HPDE6-E6E7 (cell line): ENCODE results near the gene DGUOK.

Experiments used
- DNase-seq: peaks from one replicate; pipeline ENCODE4 v3.0.0; 2011; ENCODE audit warnings: missing footprints; ENCODE audit errors: extremely low spot score

The DGUOK gene

DNA sequence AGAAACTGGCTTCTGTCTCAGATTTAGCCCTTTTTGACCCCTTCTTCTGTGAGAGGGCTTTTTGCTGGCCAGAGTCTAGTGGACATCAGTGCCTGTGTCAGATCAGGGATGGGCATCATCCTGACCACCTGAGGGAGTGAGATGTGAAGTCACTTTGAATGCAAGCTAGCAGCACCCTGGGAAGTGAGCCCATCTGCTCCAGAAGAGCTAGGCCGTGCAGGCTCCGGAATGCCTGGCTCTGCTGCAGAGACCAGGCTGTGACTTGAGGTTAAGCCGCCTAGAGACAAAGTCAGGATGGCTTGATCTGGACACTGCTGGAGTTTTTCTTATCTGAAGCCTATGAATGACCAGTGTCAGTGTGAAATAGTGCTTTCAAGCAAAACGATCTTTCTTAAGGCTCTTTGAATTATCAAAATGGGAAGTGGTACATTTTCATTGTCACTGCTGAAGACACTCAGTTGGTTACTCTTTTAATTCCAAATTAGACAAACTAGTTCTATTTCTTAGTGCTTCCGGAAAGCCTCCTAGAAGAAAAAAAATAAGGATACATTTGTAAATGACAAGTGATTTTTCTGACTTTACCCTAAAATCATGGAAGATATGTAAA, 20.8 kb downstream of the DGUOK start:
- no peak for DNase-seq

DNA sequence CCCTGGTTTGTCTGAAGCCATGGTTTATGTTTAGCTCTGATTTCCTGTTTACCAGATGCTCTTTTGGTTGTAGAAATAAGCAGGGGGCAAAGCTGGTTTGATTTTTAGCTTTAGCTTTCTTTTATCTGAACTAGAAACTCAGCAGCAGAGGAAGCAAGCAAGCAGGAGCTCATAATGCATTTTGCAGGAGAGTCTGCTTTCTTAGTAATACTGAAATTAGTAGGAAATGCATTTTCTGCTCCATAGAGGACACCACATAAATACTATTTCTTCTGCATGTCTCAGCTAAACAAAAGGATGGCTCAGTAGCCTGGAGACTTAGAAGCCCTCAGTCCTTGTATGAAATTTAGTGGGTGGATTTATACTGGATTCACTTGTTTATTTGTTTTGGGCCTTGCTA, 23.1 kb downstream of the DGUOK start:
- DNase-seq: no peak

DNA sequence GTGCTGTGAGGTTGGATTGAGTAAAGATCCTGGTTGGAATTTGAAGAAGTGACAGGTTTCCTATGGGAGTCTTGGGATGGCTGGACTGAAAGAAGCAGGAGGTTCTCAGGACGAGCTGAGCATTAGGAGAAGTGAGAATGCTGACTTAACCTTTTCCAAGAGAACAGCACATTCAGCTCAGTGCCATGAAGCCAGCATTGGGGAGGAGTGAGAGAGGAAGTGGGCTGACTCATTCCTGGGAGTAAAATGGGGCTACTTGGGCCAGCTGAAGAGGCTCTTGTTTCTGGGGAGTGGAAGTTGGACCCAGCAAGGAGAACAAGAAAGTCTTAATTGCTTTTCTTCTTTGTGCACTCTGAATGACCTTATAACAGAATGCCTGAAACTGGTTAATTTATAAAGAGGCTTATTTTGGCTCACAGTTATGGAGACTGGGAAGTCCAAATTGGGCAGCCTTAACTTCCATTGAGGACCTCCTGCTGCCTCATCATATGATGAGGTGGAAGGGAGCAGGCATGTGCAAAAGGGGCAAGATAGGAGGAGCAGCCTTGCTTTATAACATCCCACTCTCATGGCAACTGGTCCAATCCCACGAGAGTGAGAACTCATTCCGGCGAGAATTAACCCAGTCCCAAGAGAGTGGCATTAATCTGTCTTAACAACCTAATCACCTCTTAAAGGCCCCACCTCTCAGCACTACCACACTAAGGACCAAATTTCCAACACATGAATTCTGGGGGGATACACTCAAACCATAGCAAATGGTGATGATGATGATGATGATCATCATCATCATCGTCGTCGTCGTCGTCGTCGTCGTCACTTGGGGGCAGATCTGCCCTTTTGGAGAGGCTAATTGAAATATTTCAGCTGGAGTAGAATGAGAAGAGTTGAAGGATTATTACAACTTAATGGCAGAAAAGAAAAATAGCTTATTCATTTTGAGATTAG, 26.1 kb downstream of the DGUOK start:
- no peak for DNase-seq

DNA sequence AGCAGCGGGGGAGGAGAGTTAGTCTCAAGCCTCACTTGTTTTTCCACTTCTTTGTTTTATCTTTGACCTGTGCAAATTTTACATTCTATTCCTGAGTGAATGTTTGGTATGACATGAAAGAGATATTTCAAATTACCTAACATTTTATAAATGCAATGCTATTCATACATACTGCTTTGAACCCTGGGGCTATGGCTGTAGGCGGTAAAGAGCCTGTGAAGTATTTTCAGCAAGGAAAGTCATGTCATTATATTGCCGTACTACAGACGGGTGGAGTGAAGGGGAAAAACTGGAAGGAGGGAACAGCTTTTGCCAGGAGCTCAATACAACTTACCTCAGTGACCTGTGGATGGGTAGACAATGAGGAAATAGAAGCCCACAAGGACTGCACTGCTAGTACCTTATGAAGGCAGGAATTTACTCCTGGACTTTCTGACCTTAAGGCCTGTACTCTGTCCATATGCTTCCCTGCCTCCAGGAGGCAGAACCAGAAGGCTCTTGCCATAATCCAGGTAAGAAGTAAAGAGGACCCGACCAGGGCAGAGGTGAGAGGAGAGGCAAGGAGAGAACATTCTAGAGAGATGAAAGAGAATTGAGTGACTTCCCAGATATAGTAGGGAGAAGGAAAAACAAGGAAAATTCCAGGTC, 29.7 kb downstream of the DGUOK start:
- DNase-seq: no peak

DNA sequence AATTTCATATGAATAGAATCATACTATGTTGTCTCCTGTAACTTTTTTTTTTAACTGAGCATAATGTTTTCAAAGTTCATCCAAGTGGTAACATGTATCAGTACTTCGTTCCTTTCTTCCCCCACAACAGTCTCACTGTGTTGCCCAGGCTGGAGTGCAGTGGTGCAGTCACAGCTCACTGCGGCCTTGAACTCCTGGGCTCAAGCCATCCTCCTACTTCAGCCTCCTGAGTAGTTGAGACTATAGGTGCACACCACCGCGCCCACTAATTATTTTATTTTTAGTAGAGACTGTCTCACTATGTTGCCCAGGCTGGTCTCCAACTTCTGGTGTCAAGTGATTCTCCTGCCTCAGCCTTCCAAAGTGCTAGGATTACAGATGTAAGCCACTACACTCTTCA, 34.6 kb downstream of the DGUOK start:
- no peak for DNase-seq

DNA sequence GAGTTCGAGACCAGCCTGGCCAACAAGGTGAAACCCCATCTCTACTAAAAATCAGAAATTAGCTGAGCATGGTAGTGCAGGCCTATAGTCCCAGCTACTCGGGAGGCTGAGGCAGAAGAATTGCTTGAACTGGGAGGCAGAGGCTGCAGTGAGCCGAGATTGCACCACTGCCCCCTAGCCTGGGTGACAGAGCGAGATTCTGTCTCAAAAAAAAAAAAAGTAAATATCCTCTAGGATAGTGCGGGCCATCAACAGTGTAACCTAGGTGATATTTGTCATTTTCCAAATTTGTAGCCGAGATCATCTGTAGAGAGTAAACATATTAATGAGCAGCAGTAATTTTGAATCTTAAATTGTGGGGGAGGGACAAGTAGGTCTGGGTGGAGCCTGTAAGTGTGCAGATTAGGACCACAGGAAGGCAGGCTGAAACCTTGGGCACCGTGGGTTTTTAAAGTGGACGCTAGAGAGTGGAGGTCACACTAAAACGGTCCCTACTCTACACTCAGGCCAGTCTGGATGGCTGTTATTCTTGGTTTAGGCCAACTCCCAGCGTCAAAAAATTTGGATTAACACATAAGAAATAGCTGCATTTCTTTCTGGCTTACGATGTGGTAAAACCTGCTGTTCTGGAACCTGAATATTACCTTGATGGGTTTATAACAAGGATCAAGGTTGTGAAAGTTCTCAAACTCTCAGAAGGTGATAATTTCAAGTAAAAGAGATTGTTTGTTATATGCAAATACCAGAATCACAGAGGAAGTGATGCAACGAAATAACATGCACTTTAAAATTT, 35.3 kb downstream of the DGUOK start:
- no peak for DNase-seq

DNA sequence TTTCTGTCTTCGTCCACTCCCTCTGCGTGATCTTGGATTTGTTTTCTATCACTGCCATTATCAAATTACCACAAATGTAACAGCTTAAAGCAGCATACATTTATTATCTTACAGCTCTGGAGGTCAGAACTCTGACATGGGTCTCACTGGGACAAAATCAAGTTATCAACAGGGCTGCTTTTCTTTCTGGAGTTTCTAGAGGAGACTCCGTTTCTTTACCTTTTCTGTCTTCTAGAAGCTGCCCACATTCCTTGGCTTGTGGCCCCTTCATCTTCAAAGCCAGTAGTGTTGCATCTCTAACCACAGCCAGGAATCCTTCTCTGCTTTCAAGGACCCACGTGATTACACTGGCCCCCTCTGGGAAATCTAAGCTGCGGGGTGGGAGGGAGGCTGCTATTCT, 36.1 kb downstream of the DGUOK start:
- DNase-seq: no peak

DNA sequence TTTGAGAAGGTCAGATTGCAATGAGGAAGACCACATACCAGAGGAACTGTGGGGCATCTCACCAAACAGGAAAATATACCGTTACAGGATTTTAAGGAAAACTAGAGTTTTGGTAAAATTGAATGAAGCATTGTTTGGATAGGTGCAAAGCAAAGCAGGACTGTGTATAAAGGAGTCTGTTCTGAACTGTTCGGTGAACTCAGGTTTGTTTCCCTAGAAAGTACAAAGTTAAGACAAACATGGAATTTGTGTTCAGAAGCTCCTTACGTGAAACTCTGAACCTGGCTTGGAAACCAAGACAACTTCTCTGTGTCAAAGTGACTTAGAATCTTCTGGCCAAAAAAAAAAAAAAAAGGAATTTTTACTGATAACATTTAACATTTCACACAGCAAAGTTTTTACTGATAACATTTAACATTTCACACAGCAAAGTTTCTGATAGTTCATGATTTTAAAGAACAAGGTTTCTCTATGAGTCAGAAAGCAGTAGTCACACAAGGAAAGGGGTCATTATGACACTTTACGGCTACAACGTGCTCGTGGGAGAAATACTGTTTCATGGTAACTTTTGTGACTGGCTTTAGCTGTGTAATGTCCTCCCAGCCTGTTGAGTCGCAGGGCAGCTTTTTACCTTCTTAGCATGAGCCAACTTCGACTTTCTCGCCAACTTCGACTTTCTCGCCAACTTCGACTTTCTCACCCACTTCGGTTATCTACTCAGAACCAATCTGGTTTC, 36.9 kb downstream of the DGUOK start:
- no peak for DNase-seq

DNA sequence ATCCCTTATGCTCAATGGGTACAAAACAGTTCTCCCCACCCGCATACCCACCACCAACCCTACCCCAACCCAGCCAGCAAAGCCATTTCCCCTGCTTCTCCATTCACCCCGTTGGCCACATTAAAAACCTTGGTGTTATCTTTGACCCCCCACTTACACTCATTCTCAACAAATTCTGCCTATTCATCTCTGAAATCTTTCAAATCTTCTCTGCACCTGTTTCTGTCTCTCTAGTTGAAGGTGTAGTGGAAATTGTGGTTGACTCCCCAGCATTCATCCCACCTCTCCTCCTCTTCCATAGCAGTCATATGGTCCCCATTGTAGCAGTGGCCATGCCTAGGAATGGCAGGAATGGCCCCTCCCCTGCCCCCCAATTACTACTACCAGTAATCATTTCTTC, 37.5 kb downstream of the DGUOK start:
- no peak for DNase-seq

DNA sequence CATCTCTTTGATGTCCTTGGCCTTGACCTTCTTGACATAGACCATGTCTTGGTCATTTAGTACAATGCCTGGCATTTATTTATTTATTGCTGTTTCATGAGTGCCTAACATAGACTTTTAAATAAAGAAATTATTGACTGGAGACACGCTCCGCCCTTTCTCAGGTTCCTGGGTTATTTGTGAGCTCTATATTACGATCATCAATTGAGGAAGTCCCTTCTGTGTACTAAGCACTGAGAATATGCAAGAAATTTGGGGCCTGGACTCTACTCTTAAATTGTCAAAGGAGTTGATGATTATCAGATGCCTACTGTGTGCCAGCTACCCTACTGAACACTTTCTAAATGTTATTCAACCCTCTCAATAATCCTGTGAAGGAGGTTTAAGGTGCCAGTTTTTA, 38.4 kb downstream of the DGUOK start:
- no peak for DNase-seq

DNA sequence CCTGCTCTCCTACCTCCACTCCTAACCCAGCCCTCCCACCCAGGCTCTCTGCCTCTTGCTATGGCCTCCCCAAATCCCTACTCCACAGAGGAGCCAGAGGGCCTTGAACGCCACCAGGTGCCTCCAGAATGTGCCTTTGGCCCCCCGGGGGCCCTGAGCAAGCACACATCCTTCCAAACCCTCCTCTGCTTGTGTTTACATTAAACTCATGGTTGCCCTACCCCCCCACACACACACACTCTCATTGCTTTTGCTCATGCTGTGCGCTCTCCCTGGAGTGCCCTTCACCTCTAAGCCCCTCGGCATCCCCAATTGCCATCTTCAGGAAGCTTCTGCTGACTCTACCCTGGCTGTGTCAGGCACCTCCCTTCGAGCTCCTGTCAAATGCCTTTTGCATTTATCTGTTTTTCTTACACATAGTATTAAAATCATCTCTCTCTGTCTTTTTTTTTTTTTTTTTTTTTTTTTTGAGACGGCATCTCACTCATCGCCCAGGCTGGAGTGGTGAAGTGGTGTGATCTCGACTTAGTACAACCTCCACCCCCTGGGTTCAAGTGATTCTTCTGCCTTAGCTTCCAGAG, 41.8 kb downstream of the DGUOK start:
- no peak for DNase-seq

DNA sequence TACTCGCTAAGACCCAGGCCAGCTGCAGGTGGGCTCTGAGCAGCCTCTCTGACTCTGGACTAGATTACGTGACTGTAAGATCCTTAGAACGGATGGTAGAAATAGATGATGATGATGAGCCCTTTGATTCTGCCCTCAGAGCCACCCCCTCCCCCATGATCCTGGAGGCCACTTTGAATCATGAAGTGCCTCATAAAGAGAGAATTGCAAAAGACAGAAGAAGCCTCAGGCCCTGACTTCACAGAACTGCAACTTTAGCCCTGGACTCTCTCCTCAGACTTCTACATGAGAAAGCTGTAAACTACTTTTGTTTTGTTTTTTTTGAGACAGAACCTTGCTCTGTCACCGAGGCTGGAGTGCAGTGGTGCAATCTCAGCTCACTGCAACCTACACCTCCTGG, 42.7 kb downstream of the DGUOK start:
- no peak for DNase-seq

DNA sequence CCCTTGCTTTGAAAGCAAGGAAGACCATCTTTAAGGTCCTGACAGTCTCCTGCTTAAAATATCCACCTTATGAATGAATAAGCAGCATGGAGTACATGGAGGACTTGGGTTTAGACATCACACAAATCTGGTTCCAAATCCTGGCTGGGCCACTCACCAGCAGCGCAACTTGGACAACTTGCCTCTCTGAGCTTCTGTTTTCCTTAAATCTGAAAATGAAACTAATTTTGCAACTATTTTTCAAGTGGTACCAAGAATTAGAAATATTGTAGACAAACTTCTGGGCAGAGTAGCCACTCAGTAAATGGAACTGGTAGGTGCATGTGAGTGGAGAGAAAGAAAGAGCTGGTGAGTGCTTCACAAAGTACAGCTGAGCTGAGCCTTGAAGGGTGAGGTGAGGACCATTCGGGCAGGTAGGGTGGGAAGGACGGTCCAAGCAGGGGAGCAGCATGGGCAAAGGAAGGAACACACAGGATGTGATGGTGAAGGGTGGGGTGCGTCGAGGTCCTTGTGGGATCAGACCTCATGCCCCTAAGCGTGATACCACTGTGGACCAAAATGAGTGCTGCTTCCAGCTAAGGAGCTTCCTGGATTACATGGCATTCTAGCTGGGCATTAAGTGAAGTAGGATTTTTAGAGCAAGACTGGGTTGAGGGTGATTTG, 43.6 kb downstream of the DGUOK start:
- no peak for DNase-seq

DNA sequence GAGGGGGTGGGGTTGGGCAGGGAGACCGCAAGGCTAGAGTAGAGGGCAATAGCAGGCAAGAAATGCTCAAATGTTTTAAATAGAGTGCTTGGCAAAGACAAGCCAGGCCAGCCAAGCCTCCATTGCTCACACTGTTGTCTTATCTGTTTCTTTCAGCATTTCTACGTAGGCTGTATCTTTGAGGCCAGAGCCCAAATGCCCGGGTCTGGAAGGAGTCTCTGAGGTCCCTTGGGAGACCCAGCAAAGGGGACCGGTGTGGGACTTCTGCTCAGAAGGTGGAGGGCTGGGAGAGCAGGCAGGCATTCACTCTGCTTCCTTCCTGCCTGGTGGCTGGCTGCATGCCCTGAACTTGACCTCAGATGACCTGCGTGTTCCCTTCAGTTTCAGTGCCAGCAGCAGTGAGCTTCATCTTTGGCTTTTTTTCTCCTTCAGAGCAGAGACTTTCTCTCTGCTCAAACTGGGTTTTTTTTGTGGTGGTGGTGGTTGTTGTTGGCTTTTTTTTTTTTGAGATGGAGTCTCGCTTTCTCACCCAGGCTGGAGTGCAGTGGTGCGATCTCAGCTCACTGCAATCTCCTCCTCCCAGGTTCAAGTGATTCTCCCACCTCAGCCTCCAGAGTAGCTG, 44.3 kb downstream of the DGUOK start:
- no peak for DNase-seq

DNA sequence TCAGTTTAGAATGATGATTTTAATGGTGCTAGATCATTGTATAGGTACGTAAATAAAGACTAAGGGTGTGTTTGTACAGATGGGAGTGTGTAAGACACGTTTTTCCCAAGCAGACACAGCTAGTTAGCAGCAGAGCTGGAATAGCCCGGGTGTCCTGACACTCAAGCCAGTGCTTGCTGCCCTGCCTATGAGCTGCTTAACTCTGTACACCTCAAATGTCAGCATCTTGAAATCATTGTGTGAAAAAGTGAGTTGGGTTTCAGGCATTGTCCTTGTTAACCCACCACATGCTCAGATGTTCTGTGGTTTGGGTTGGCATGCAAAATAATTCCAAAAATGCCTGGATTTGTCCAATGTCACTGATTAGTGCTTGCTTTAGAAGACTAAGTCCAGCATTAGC, 45.0 kb downstream of the DGUOK start:
- no peak for DNase-seq

DNA sequence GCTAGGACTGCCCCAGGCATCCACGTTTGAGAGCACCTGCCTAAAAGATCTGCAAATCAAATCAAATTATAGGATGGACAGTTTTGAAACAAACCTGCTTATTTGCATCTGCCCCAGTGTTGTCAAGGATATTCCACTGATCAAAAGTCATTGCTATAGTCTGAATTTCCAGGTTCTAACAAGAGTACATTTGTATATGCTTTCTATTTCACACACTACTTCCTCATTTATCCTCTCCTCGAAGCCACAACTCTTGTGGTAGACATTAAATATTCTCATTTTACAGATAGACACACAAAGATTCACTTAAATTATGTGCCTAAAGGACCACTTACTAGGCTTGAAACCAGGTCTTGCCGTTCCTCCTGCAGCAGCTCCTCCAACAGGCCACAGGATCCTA, 46.2 kb downstream of the DGUOK start:
- no peak for DNase-seq

DNA sequence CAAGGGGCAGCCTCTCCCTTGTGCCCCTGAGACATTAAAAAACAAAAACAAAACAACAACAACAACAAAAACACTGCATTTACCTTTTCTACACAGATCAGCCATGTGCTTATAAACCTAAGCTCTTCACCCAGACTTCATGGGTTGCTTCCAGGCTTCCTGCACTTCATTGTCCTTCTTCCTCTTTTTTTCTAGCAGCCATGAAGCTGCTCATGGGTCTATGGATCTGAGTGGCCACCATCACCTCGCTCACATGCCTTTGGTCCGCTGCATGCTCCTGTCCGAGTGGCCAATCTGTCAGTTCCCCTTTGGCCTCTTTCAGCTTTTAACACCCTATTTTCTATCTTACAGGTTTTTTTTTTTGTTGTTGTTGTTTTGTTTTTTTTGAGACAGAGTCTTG, 49.1 kb downstream of the DGUOK start:
- no peak for DNase-seq

DNA sequence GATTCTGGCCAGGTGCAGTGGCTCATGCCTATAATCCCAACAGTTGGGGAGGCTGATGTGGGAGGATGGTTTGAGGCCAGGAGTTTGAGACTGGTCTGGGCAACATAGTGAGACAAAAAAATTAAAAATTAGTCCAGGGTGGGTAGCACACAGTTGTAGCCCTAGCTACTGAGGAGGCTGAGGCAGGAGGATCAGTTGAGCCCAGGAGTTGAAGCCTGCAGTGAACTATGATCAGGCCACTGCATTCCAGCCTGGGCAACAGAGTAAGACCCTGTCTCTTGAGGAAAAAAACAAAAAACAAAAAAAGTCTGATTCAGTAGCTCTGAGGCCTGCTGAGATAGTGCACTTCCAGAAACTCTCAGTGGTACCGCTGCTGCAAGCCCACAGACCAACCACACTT, 50.1 kb downstream of the DGUOK start:
- DNase-seq: no peak

DNA sequence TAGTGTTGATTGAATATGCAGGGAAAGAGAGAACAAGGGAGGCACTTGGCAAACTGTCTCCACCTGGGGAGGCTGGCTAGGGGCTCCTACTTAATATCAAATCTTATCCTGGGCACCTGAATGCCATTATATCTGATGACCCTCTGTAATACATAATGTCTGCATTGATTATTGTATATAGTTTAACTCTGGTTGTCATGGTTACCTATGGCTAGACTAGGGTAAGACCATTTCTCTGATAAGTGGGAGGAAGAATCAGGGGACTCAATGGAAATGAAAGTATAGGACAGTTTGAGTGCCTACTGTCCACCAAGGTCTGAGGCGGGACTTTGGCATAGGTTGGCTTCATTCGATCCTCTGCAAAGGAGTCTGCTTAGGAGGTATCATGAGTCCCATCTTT, 50.8 kb downstream of the DGUOK start:
- DNase-seq: no peak

DNA sequence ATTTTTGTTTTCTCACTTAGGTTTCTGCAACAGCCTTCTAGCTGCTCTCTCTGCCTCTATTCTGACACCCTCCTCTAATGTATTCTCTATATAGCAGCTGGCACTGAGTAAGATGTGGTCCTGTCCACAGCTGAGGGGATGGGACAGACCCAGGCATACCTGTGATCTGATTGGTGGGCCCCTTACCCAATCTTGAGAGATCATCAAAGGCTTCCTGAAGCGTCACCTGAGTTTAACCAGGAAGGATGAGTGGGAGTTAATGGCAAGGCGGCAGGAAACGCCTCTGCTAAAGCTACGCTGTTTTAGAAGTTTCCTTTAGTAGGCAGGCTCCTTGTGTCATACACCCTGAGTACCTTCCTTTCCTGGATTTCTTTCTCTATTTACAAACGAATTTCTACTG, 52.3 kb downstream of the DGUOK start:
- no peak for DNase-seq
